Lung (tissue), 12 donors: ENCODE measurements around the gene NAA35. TPM values are rescaled to one million over a fixed set of nuclear protein-coding genes. Genes with fewer than 3 reads are reported as not detected.

Source experiments
- ATAC-seq: fragments of 200-7000 bp; cut with Tn5 transposase; one replicate; pipeline ENCODE4 v1.9.1; 2020; ENCODE audit warnings: moderate number of reproducible peaks; ENCODE audit not compliant: insufficient read depth, low FRiP score
- DNase-seq, 3 donors: peaks; one replicate each; pipeline ENCODE4 v3.0.0-alpha.2; 2013 to 2017
- H3K27ac ChIP-seq, 2 donors: one replicate each; pipeline ENCODE4 v1.5.1; 2013; ENCODE audit warnings: mild to moderate bottlenecking in 2 of 2, moderate library complexity in 2 of 2, control low read depth in 1 of 2, inconsistent platforms in 1 of 2, low read depth in 1 of 2, low read length in 1 of 2
- H3K27me3 ChIP-seq, 3 donors: one replicate each; pipeline ENCODE4 v1.5.1; 2013; ENCODE audit warnings: low read length in 2 of 3; ENCODE audit not compliant: control insufficient read depth in 3 of 3, insufficient read depth in 3 of 3
- H3K36me3 ChIP-seq, 4 donors: one replicate each; pipeline ENCODE4 v1.5.1; 2013; ENCODE audit warnings: low read length in 4 of 4, mild to moderate bottlenecking in 1 of 4, moderate library complexity in 1 of 4; ENCODE audit not compliant: control insufficient read depth in 4 of 4, insufficient read depth in 4 of 4
- H3K4me1 ChIP-seq, 5 donors: one replicate each; pipeline ENCODE4 v1.5.1; 2013; ENCODE audit warnings: low read length in 5 of 5, mild to moderate bottlenecking in 2 of 5, moderate library complexity in 1 of 5; ENCODE audit not compliant: control insufficient read depth in 5 of 5, insufficient read depth in 5 of 5
- H3K4me3 ChIP-seq: one replicate; pipeline ENCODE4 v1.5.1; 2013; ENCODE audit warnings: mild to moderate bottlenecking, control low read depth, moderate library complexity
- H3K9ac ChIP-seq, 2 donors: one replicate each; pipeline ENCODE4 v1.5.1; 2013; ENCODE audit warnings: low read length in 2 of 2, control low read depth in 1 of 2; ENCODE audit not compliant: insufficient read depth in 1 of 2
- H3K9me3 ChIP-seq, 4 donors: one replicate each; pipeline ENCODE4 v1.5.1; 2013; ENCODE audit warnings: low read length in 3 of 4, mild to moderate bottlenecking in 1 of 4, moderate library complexity in 1 of 4; ENCODE audit not compliant: control insufficient read depth in 4 of 4, insufficient read depth in 3 of 4
- whole genome bisulfite sequencing, 2 donors: extraction: QIAGEN DNeasy Blood & Tissue Kit; methylation state at CpG; one replicate each; pipeline ENCODE4 v1.1.7; 2013; 5-methylcytosine and 5-hydroxymethylcytosine counted together
- polyA plus RNA-seq, 2 donors: library from polyadenylated mRNA; stranded (reverse); fragments of 200-250 nt; gene quantifications; one replicate each; pipeline ENCODE4 v1.2.1, GENCODE V29; 2013
- total RNA-seq, 2 donors: library from RNA; depleted of rRNA in 1 of 2; stranded (reverse); fragments of >200 nt in 1 of 2; gene quantifications; one replicate each; pipeline ENCODE4 v1.2.1, GENCODE V29; 2014 to 2021
- TF ChIP-seq, protein P1 (sequence below): IDR thresholded peaks from 2 replicates; pipeline ENCODE4 v1.5.1; 2012; ENCODE audit warnings: mild to moderate bottlenecking; ENCODE audit errors: control extremely low read depth, extremely low read depth
- donor health status: control.
- donor health status: control.
- donor health status: Bipolar disorder and iron deficiency.
- donor health status: healthy.
- donor health status: DM: yes; HTN: yes; CAD: no.

NAA35 gene
- total and polyA plus RNA-seq, 4 donors, result 6.8 to 33.9 (median 16.2) TPM

DNA sequence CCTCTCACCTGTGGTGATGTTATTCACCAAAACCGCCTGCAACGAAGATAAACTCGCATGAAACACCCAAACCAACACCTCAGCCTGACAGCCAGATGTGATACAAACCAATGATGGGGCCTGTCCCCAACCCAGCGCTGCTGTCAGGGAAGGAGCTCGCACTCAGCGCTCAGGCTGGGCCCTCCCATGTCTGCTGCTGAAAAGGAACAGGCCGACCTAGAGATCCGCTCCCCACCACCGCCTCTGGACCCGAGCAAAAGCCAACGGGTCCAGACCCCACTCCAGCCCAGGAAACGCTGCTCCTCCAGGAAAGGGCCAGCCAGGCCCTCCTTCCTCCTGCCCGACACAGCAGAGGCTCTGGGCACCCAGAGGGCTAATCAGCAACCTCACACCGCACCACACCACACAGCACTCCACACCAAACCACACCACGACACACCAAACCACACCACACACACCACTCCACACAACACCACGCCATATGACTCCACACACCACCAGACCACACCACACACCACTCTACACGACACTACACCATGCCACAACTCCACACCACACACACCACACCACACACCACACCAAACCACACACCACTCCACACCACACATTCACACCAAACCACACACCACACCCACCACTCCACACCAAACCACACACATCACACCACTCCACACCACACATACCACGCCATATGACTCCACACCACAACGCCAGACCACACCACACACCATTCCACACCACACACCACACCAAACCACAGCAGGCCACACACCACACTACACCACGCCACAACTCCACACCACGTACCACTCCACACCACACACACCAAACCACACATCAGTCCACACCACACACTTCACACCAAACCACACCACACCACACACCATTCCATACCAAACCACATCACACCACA lies 111.9 kb downstream of the NAA35 start:
- H3K4me1 ChIP-seq, result no peaks in the 10 kb centered on the region
- peaks cover 0 to 6% (median 0%) of the 10 kb centered on the region in 4 donors for H3K36me3 ChIP-seq
- peaks cover 0 to 2% (median 0%) of the 10 kb centered on the region in 4 donors for H3K9me3 ChIP-seq
- TF ChIP-seq, protein P1, sequence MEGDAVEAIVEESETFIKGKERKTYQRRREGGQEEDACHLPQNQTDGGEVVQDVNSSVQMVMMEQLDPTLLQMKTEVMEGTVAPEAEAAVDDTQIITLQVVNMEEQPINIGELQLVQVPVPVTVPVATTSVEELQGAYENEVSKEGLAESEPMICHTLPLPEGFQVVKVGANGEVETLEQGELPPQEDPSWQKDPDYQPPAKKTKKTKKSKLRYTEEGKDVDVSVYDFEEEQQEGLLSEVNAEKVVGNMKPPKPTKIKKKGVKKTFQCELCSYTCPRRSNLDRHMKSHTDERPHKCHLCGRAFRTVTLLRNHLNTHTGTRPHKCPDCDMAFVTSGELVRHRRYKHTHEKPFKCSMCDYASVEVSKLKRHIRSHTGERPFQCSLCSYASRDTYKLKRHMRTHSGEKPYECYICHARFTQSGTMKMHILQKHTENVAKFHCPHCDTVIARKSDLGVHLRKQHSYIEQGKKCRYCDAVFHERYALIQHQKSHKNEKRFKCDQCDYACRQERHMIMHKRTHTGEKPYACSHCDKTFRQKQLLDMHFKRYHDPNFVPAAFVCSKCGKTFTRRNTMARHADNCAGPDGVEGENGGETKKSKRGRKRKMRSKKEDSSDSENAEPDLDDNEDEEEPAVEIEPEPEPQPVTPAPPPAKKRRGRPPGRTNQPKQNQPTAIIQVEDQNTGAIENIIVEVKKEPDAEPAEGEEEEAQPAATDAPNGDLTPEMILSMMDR, result no peak
- H3K27me3 ChIP-seq, result no peaks in the 10 kb centered on the region
- H3K27ac ChIP-seq, result no peak overlapping the region
- DNase-seq (no peak), ATAC-seq (no peak)
- 90 to 92% methylated on average over 21 of the region's 21 CpGs for WGBS, 2 donors
- H3K9ac ChIP-seq, result no peak overlapping the region
- no peak overlapping the region for H3K4me3 ChIP-seq

GRCh38 chr9:86054695-86055094 lies 113.7 kb downstream of the NAA35 start:
- ATAC-seq, result no peak

GRCh38 chr9:86057491-86057890 lies 116.5 kb downstream of the NAA35 start:
- Histone ChIP-seq H3K9ac (no peak overlapping the region), H3K9me3 (peaks cover 0 to 2% (median 0%) of the 10 kb centered on the region in 4 donors), H3K4me1 (no peaks in the 10 kb centered on the region), H3K4me3 (no peak overlapping the region), H3K27ac (no peak overlapping the region), H3K36me3 (peaks cover 0 to 6% (median 0%) of the 10 kb centered on the region in 4 donors), H3K27me3 (no peaks in the 10 kb centered on the region)
- 93 to 98% methylated on average over 13 of the region's 13 CpGs for WGBS, 2 donors
- TF ChIP-seq, protein P1, result no peak
- no peak for DNase-seq
- no peak for ATAC-seq

More at GRCh38 chr9:86054695-86055094, 113.7 kb downstream of the NAA35 start:
- Histone ChIP-seq H3K36me3 (peaks cover 0 to 6% (median 0%) of the 10 kb centered on the region in 4 donors), H3K9ac (no peak overlapping the region), H3K4me3 (no peak overlapping the region), H3K27me3 (no peaks in the 10 kb centered on the region), H3K4me1 (no peaks in the 10 kb centered on the region), H3K27ac (no peak overlapping the region), H3K9me3 (peaks cover 0 to 2% (median 0%) of the 10 kb centered on the region in 4 donors)
- no peak for DNase-seq
- 78 to 88% methylated on average over 3 of the region's 3 CpGs for WGBS, 2 donors
- TF ChIP-seq, protein P1, result no peak
